GM20431 (cell line): ENCODE results near the gene C1orf185.
"Not testable (repeated sequence)": the region's sequence is repeated elsewhere in the genome, so short reads cannot be mapped to it uniquely, and the experiment has no call there.

Experiments
- in situ Hi-C: fragments of 300-500 bp; cut with MseI, MboI; formaldehyde crosslinking; loops from one replicate; pipeline ENCODE4 v1.15.0; 2020; ENCODE audit warnings: low sequenced_read_pairs; ENCODE audit not compliant: unreplicated experiment

C1orf185 gene

DNA sequence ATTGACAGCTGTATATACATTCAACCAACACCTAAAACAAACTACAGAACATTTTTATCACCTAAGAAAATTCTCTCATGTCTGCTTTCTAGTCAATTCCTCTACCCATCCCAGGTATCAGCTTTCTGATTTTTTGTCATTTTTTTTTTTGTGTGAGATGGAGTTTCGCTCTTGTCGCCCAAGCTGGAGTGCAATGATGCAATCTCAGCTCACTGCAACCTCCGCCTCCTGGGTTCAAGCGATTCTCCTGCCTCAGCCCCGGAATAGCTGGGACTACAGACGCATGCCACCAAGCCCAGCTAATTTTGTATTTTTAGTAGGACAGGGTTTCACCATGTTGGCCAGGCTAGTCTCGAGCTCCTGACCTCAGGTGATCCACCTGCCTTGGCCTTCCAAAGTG lies 25.1 kb downstream of the C1orf185 start:
- in situ Hi-C loops = not testable (repeated sequence)

- in situ Hi-C loops = no loop called here
Observed at GRCh38 chr1:51131185-51131584, 29.2 kb downstream of the C1orf185 start.

DNA sequence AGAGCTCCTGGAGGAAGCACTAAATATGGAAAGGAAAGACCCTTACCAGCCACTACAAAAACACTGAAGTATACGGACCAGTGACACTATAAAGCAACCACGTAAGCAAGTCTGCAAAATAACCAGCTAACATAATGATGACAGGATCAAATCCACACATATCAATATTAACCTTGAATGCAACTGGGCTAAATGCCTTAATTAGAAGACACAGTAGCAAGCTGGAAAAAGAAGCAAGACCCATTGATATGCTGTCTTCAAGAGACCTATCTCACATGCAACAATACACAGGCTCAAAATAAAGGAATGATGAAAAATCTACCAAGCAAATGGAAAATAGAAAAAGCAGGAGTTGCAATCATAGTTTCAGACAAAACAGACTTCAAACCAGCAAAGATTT lies 31.0 kb downstream of the C1orf185 start:
- in situ Hi-C loops = no loop called here

GRCh38 chr1:51137696-51138095 lies 35.7 kb downstream of the C1orf185 start:
- in situ Hi-C loops = not testable (repeated sequence)

DNA sequence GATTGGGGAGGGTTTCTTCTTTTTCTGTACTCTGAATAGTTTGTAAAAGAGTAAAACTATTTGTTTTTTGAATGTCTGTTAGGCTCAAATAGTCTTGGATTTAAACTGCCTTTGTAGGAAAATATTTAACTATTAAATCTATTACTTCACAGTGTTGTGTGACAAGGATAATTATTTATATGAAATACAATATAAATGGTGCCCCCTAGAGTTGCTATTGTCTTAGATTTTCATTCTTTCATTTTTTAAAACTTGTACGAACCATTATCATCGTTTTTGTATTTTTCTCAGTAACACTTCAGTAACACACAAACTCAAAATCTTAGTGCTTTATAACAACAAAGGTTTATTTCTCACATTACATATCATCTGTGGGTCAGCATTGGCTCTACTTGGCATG lies 37.4 kb downstream of the C1orf185 start:
- in situ Hi-C loops = no loop called here

- in situ Hi-C loops = no loop called here
Observed at GRCh38 chr1:51147394-51147793, 45.4 kb downstream of the C1orf185 start.

DNA sequence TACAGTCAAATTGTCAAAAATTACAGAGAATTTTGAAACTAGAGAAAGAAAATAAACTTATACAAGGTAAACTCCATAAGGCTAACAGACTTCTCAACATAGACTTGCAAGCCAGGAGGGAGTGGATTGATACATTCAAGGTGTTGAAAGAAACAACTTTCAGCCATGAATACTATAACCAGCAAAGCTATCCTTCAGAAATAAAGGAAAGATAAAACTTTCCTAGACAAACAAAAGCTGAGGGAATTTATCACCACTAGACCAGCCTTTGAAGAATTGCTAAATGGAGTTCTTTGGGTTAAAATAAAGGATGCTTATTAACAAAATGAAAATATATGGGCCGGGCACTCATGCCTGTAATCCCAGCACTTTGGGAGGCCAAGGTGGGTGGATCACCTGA lies 52.7 kb downstream of the C1orf185 start:
- in situ Hi-C loops = no loop called here

- in situ Hi-C loops = no loop called here
Observed at GRCh38 chr1:51156752-51157151, 54.7 kb downstream of the C1orf185 start.

DNA sequence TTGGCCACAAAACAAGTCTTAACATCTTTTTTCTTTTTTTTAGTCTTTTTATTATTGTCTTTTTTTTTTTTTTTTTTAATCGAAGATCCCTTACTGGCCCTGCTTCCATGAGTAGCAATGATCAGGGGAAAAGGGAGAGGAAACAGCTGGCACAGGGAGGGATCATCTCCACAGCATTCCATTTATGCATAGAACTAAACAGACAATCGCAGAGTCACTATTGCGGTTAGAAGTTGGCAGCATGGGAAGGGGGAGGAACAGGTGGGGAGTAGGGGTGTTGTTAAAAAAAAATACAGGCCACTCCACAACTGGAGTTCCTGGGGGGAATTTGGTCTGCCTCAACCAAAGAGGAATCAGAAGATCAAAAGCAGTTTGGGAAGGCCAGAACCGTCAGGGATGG lies 55.4 kb downstream of the C1orf185 start:
- in situ Hi-C loops = no loop called here

DNA sequence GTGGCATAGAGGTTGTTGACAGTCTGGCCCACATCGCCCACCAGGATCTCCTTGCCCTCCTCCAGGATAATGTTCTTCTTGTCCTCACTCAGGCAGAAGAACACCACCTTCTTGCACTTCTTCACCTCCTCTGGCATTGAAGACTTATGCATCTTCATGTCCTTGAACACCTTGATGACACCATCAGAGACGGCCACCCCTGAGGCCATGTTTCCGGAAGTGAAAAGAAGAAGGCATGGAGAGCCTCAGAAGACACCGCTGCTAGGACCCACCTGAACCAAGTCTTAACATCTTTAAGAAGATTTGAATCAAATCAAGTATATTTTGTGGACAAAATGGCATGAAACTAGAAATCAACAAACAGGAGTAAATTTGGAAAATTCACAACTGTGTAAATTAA lies 56.2 kb downstream of the C1orf185 start:
- in situ Hi-C loops = no loop called here

GRCh38 chr1:51162560-51162959 lies 60.5 kb downstream of the C1orf185 start:
- in situ Hi-C loops = not testable (repeated sequence)

GRCh38 chr1:51165540-51165939 lies 63.5 kb downstream of the C1orf185 start:
- in situ Hi-C loops = no loop called here

DNA sequence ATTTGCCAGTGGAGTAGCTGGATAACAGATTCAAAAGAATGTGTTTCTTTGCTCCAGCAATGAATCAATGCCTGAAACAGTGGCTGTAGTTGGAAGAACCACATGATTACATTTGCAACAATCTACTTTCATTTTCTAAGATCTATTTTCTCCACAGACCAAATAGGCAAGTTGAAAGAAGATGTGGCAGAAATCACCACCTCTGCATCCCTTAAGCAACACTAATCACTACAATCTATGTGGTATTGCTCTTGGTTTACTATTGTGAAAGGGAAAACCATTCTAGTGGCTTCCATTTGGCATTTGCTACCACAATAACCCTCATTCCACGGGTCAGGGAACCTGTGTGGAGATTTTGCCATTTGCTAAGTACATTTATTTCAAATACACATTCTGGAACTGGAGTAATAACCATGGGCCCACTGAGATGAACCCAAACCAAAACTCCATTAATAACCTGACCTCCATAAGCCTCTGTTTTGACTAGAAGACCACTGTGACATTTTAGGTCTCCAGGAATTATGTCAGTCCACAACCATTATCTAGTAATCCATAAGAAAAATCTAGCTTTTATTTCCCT lies 66.3 kb downstream of the C1orf185 start:
- in situ Hi-C loops = no loop called here

GRCh38 chr1:51168936-51169335 lies 66.9 kb downstream of the C1orf185 start:
- in situ Hi-C loops = no loop called here

DNA sequence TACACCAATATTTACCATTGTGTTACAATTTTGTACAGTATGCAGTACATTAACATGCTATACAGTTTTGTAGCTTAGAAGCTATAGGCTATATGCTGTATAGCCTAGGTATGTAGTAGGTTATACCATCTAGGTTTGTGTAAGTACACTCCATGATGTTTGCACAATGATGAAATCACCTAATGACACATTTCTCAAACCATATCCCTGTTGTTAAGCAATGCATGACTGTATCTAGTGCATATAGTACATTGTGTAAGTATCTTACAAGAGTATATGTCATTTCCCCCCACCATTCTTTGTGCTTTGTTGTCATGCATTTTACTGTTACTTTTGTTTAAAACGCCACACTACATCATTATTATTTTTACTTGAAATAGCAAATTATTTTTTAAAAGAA lies 68.3 kb downstream of the C1orf185 start:
- in situ Hi-C loops = no loop called here

DNA sequence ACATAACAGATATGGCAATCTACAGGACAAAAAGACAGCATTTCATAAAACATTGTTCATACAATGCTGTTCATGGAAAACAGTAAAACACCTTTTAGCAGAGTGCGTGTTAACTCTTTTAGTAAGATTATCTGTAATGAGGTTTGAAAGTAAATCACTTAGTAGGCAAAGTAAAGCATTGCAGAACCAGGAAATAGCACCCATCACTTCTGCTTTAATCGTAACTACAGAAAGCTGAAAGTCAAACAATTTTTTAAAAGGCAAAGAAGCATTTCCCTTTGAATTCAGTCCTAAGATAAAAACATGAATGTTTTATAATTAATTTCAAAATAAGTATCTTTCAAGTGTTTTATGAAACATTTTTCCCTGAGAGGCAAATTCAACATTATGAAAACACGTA lies 70.8 kb downstream of the C1orf185 start:
- in situ Hi-C loops = no loop called here

DNA sequence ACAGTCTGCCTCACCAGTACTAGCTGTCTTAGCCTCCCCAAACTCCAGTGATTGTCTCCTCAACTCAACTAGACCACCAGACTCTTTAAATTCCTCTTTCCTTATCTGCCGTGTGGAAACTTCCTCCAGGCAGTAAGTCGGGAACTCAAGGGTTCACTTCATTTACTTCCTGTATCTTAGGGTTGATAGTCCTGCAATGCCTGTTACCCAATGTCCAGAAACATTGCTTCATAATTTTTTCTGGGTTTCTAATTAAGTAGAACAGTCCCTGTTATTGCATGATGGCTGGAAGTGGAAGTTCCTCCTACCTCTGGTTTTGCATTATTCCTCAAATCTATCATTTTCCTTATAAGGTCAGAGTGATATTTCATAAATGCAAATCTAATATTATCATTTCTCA lies 73.2 kb downstream of the C1orf185 start:
- in situ Hi-C loops = loop anchor here (25.0 kb wide), 2 partner anchors 288 to 388 kb away; no protein-coding TSS in a partner anchor

GRCh38 chr1:51177988-51178387 lies 76.0 kb downstream of the C1orf185 start:
- in situ Hi-C loops = loop anchor here (25.0 kb wide), 2 partner anchors 291 to 391 kb away; no protein-coding TSS in a partner anchor

GRCh38 chr1:51188230-51188629 lies 86.2 kb downstream of the C1orf185 start:
- in situ Hi-C loops = loop anchor here (25.0 kb wide), 2 partner anchors 301 to 401 kb away; no protein-coding TSS in a partner anchor

DNA sequence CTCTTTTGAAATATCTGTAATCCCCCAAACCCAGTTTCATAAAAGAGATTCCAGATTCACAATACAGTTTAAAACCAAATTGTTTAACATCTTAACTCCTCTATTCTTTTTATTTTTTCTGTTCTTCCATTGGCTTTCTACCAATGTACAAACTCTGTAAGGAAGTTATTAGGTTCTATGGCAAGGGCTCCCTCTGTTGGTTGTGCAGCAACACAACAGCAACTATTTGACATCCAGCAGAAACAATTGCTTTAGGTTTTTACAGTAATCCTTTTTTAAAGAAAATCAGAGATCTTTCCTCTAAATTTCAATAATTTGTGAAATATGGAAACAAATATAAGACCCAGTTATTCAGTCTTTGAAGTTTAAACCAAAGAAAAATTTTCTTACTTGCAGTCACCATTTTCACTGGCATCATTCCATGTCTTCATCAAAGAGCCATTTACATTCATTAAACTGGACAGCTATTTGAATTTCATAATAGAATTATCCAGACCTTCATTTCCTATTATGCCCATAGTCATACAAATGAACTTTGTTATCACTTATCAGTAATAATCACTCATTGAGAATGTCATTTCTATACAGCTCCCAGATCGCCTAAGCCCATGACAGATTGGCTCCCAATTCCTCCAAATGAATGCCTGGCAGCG lies 87.5 kb downstream of the C1orf185 start:
- in situ Hi-C loops = loop anchor here (25.0 kb wide), 2 partner anchors 302 to 402 kb away; no protein-coding TSS in a partner anchor

- in situ Hi-C loops = loop anchor here (25.0 kb wide), 2 partner anchors 304 to 404 kb away; no protein-coding TSS in a partner anchor
Observed at GRCh38 chr1:51190961-51191360, 88.9 kb downstream of the C1orf185 start.
